Endothelial cell of coronary artery (primary cell): ENCODE results near the gene GADD45B. TPM values are rescaled to one million over a fixed set of nuclear protein-coding genes. Genes with fewer than 3 reads are reported as not detected.

Experiments used
- total RNA-seq: library from RNA; depleted of rRNA; stranded (reverse); fragments of >200 nt; gene quantifications from 2 replicates; pipeline ENCODE4 v1.2.3, GENCODE V29; 2014

Gene GADD45B, protein sequence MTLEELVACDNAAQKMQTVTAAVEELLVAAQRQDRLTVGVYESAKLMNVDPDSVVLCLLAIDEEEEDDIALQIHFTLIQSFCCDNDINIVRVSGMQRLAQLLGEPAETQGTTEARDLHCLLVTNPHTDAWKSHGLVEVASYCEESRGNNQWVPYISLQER
- total RNA-seq, result 16.2 and 67.5 TPM in 2 replicates

DNA sequence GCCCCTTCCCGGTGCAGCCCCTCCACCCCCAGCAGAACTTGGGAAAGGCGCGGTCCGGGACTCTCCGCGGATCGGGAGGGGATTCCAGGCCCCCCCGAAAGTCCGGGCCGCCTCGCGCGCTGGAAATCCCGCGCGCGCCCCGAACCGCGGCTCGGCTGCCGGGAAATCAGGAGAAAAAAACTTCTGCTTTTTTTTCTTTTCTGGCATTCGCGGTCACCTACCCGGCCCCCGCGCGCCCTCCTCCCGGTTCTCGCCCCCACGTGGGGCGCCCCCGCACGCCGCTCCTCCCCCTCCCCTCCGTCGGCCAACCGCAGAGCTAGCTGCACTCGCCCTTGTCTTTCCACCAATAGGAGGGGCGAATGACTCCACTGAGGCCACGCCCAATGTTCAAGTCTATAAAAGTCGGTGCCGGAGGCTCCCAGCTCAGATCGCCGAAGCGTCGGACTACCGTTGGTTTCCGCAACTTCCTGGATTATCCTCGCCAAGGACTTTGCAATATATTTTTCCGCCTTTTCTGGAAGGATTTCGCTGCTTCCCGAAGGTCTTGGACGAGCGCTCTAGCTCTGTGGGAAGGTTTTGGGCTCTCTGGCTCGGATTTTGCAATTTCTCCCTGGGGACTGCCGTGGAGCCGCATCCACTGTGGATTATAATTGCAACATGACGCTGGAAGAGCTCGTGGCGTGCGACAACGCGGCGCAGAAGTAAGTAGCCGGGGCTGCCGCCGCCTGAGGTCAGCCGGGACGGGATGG is at the start of gene GADD45B:
Gene GADD45B, plus strand, starts transcription at position 426 of the 749 bp plus-strand sequence. Its CDS starts 232 bp downstream, at position 658.

DNA sequence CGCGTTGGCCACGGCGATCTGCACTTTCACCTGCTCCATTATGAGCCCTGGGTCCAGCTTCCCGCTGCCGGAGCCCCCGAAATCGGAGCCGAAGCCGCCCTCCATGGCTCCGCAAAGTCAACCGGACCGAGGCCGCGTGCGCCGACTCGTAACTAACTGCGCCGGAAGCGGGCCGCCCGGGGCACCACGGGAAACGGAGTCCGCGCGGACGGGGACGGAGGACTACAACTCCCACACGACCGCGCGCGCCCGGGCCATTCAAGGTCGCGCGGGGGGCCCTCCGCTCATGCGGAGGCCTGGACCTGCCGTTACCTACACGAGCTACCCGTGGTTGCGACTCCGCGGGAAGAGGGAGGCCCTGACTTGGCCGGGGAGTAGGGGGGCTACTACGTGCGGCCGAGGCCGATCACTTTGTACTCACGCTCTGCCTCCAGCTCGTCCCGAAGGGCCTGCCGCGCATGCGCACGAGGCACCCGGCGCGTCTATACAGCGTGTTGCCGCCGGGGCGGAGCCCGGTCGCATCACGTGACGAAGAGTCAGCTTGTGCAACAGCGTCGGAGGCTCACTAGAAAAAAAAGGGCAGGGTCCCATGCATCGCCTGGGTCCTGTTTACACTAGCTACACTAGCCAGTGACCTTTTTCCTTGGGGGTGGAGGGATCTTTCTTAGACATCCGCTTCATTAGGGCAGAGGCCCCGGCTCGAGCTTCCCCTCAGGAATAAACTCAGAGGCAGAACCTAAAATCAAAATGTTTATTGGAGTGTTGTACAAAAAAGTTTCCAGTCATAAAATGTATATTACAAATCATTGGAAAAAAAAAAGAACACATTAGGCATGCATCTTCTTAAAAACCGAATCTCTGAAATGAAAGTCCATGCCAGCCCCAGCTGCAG is 48.3 kb upstream of the GADD45B start, which contains the start of gene TIMM13:
Gene TIMM13, minus strand, starts transcription at position 158 of the 892 bp plus-strand sequence. Its CDS starts 53 bp downstream, at position 105.

Other genes with a start within 250 kb of the GADD45B start
- 52.8 and 54.2 TPM in 2 replicates for gene PLEKHJ1, start 239.8 kb upstream of the GADD45B start, total RNA-seq
- gene SF3A2, start 239.3 kb upstream of the GADD45B start, total RNA-seq, result 43.4 and 52.5 TPM in 2 replicates
- 0.18 and 0.19 TPM in 2 replicates for gene AMH, start 226.8 kb upstream of the GADD45B start, total RNA-seq
- not detected in 2 replicates for gene JSRP1, start 219.7 kb upstream of the GADD45B start, total RNA-seq
- not detected in 2 replicates for gene PEAK3, start 194.0 kb upstream of the GADD45B start, total RNA-seq
- gene LINGO3, start 168.0 kb upstream of the GADD45B start, total RNA-seq, result not detected in 2 replicates
- 113 and 170 TPM in 2 replicates for gene LSM7, start 147.5 kb upstream of the GADD45B start, total RNA-seq
- gene SPPL2B, start 147.4 kb upstream of the GADD45B start, total RNA-seq, result 21.5 and 38.0 TPM in 2 replicates
- gene TMPRSS9, start 115.9 kb upstream of the GADD45B start, total RNA-seq, result not detected in 2 replicates
- gene TIMM13, start 48.5 kb upstream of the GADD45B start, total RNA-seq, result 52.5 and 69.3 TPM in 2 replicates
- gene LMNB2, start 19.2 kb upstream of the GADD45B start, total RNA-seq, result 95.1 and 135 TPM in 2 replicates
- gene GNG7, start 226.6 kb downstream of the GADD45B start, total RNA-seq, result 0.18 and 0.28 TPM in 2 replicates
- gene DIRAS1, start 245.2 kb downstream of the GADD45B start, total RNA-seq, result 0.09 TPM in 1 of 2 replicates, not detected in the other